Measurements from ENCODE around the gene ZNF318.

DNA sequence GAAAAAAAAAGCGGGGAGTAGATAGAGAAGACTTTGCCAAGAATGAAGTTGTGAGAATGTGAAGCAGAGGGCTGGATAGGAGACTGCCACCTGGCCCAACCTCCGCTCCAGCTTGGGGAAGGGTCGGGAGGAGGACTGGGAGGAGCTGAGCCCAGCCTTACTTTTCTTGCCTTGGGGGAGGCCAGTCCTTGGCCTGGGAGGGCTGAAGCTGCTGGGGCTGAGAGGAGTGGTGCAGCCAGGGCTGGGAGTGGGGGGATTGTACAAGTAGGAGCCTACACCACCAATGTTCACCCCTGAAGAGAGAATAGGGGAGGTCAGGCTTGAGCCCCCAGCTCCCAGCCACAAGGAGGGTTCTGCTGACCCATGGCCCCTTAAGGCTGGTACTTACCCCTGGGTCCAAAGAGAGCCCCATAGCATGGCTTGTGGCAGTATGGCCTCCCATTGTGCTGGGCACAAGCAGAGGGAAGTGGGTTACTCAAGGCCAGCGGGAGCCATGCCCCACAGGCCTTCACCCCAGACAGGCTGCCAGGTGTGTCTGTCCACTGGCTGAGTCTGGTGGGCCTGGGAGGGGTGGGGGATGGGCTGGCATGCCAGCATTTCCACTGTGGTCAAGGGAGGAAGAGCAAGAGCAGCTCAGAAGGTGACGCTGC lies 61.9 kb downstream of the ZNF318 start:
- TF ChIP-seq POLR2A (IDR thresholded peaks at IDR 0.05; ENCODE audit: low read depth, low read length) (no peak), POLR2AphosphoS5 (IDR thresholded peaks at IDR 0.05; ENCODE audit: low read depth, low read length) (no peak)

Data from GM12892 (cell line).